OCI-LY7 (cell line): ENCODE results near the gene DDT. TPM values are rescaled to one million over a fixed set of nuclear protein-coding genes. Genes with fewer than 3 reads are reported as not detected.
A peak's percentile ranks its signal among the peaks of the same experiment; 100 is the strongest.
"Not testable (repeated sequence)": the region's sequence is repeated elsewhere in the genome, so short reads cannot be mapped to it uniquely, and the experiment has no call there.

ENCODE experiments used
- Bru-seq: library from RNA; stranded (reverse); fragments of 400-500 nt; gene quantifications from one replicate; lab custom pipeline; 2021; lab: Mats Ljungman, UMichigan
- BruChase-seq, 2 experiments: library from RNA; stranded (reverse); fragments of 400-500 nt; gene quantifications; one replicate each; lab custom pipeline; 2021; lab: Mats Ljungman, UMichigan
- BruUV-seq: library from RNA; stranded (reverse); fragments of 400-500 nt; replicated peaks from 2 replicates; lab custom pipeline; 2021; lab: Mats Ljungman, UMichigan
- CTCF ChIA-PET: fragments of 300-600 bp; sonication (Branson Sonifier 250); formaldehyde crosslinking; loops from one replicate; lab custom pipeline; 2022; ENCODE audit warnings: antibody characterized with exemption; ENCODE audit not compliant: unreplicated experiment; lab: Charles Lee
- POLR2A ChIA-PET: fragments of 300-600 bp; sonication (Branson Sonifier 250); formaldehyde crosslinking; loops from one replicate; lab custom pipeline; 2022; ENCODE audit warnings: antibody characterized with exemption; lab: Charles Lee
- DNase-seq: peaks from one replicate; pipeline ENCODE4 v3.0.0-alpha.2; 2015; ENCODE audit warnings: low spot score
- H2AFZ ChIP-seq: fragments of 200-600 bp; sonication (generic), shearing (Covaris generic); 2 replicates; pipeline ENCODE4 v1.6.1; 2014; ENCODE audit warnings: mild to moderate bottlenecking, antibody characterized with exemption, low read length, moderate library complexity
- H3K27ac ChIP-seq: fragments of 200-600 bp; sonication (generic); 2 replicates; pipeline ENCODE4 v1.5.1; 2014; ENCODE audit warnings: mixed run types, low read depth, mild to moderate bottlenecking, moderate library complexity, low read length, inconsistent platforms; ENCODE audit not compliant: poor library complexity, severe bottlenecking
- H3K36me3 ChIP-seq: fragments of 200-600 bp; sonication (generic); 2 replicates; pipeline ENCODE4 v1.6.1; 2014; ENCODE audit warnings: mild to moderate bottlenecking, antibody characterized with exemption, low read length, moderate library complexity, mixed read lengths; ENCODE audit not compliant: insufficient read depth
- H3K4me1 ChIP-seq: fragments of 200-600 bp; sonication (generic); 2 replicates; pipeline ENCODE4 v1.5.1; 2014; ENCODE audit warnings: mild to moderate bottlenecking, low read length; ENCODE audit not compliant: insufficient read depth, poor library complexity, severe bottlenecking
- H3K4me2 ChIP-seq: fragments of 200-600 bp; sonication (generic); 2 replicates; pipeline ENCODE4 v1.6.1; 2014; ENCODE audit warnings: mild to moderate bottlenecking, low read length
- H3K4me3 ChIP-seq: fragments of 200-600 bp; sonication (generic); 2 replicates; pipeline ENCODE4 v1.5.1; 2014; ENCODE audit warnings: mild to moderate bottlenecking, low read depth, low read length; ENCODE audit not compliant: poor library complexity, severe bottlenecking
- H3K79me2 ChIP-seq: fragments of 200-600 bp; sonication (generic); 2 replicates; pipeline ENCODE4 v1.6.1; 2016; ENCODE audit warnings: low read depth, mild to moderate bottlenecking, low read length, moderate library complexity, mixed read lengths; ENCODE audit not compliant: insufficient read depth
- H3K9me2 ChIP-seq: fragments of 200-600 bp; sonication (generic); 2 replicates; pipeline ENCODE4 v1.6.1; 2016; ENCODE audit warnings: mild to moderate bottlenecking, low read length, mixed read lengths; ENCODE audit not compliant: insufficient read depth
- H3K9me3 ChIP-seq: fragments of 200-600 bp; sonication (generic); 2 replicates; pipeline ENCODE4 v1.6.1; 2014; ENCODE audit warnings: mild to moderate bottlenecking, mixed run types, low read length, mixed read lengths
- H4K20me1 ChIP-seq: fragments of 200-600 bp; sonication (generic); 2 replicates; pipeline ENCODE4 v1.6.1; 2014; ENCODE audit warnings: mild to moderate bottlenecking, antibody characterized with exemption, low read length, moderate library complexity, mixed read lengths; ENCODE audit not compliant: insufficient read depth
- CTCF ChIP-seq: fragments of 200-600 bp; sonication (generic); conservative IDR thresholded peaks from 2 replicates; pipeline ENCODE4 v1.5.1; 2014; ENCODE audit warnings: mild to moderate bottlenecking, antibody characterized with exemption, low read length, moderate library complexity, mixed read lengths
- EZH2phosphoT487 ChIP-seq: fragments of 200-600 bp; sonication (generic); IDR thresholded peaks from 2 replicates; pipeline ENCODE4 v1.6.1; 2018; ENCODE audit warnings: low read depth, borderline replicate concordance, mild to moderate bottlenecking, mixed run types, antibody characterized with exemption, low read length, moderate library complexity, mixed read lengths
- intact Hi-C: fragments of 100-400 bp; cut with micrococcal nuclease; formaldehyde crosslinking; loops from one replicate; pipeline ENCODE4 v1.10.0; 2022; ENCODE audit not compliant: unreplicated experiment
- long read RNA-seq: library from polyadenylated mRNA; stranded (forward); transcript quantifications from one replicate; pipeline ENCODE4 v2.0.0, GENCODE V29; 2022
- total RNA-seq, 2 experiments: library from RNA; depleted of rRNA in 1 of 2; stranded (reverse); fragments of >200 nt in 1 of 2; shearing (Covaris generic) in 1 of 2; gene quantifications; 2 replicates each; pipeline ENCODE4 v1.2.3, GENCODE V29; 2014 to 2022

DDT gene
- 168 and 252 TPM in 2 replicates for total RNA-seq (2014; rRNA removed; shearing (Covaris generic))
- total RNA-seq (2022) = 161 and 182 TPM in 2 replicates
- Bru-seq, nascent RNA = percentile 46 among the genes with signal in this experiment
- percentile 49 among the genes with signal in this experiment for BruChase-seq, experiment 1, labeled RNA remaining after a 6-hour chase
- BruChase-seq, experiment 2, labeled RNA remaining after a 2-hour chase = percentile 51 among the genes with signal in this experiment
- long read RNA-seq, transcript DDT-202 (3 exons, 713 nt) = major isoform, 55 of 71 reads
- long read RNA-seq, partial matches to known transcripts = 0 of 71 reads
- long read RNA-seq, other reads (novel, unspliced or antisense) = 12 of 71 reads

- BruUV-seq, H3K4me1 ChIP-seq, H4K20me1 ChIP-seq, intact Hi-C loops, H3K9me2 ChIP-seq, DNase-seq, H3K4me3 ChIP-seq, H3K27ac ChIP-seq, POLR2A ChIA-PET, H3K4me2 ChIP-seq, H3K79me2 ChIP-seq, H2AFZ ChIP-seq, H3K9me3 ChIP-seq, CTCF ChIA-PET: not testable (repeated sequence)
- peaks cover 27% of the 10 kb centered on the region for H3K36me3 ChIP-seq
Measured at GRCh38 chr22:23974345-23974744, at the start of gene DDT. Gene DDT, minus strand, starts transcription at chr22:23974441. Its CDS starts 27 bp downstream, at chr22:23974414.

GRCh38 chr22:24023204-24023789 lies 49.1 kb upstream of the DDT start:
- intact Hi-C loops = no loop called here
- TF ChIP-seq EZH2phosphoT487 (no peak), CTCF (no peak)
- Histone ChIP-seq H3K36me3 (peaks cover 25% of the 10 kb centered on the region), H3K4me2 (no peak overlapping the region), H4K20me1 (peaks cover 3% of the 10 kb centered on the region; the same call in 1 of the 2 replicates), H3K27ac (no peak overlapping the region), H2AFZ (no peak overlapping the region), H3K4me3 (no peak overlapping the region), H3K79me2 (peaks cover 45% of the 10 kb centered on the region; the same call in 1 of the 2 replicates), H3K9me3 (0 out of 2 replicates have a peak, but pooled peaks cover 7% of the 10 kb centered on the region), H3K9me2 (no peaks in the 10 kb centered on the region), H3K4me1 (peaks cover 14% of the 10 kb centered on the region)
- no peak for DNase-seq
- POLR2A ChIA-PET = no interaction called here
- CTCF ChIA-PET = no interaction called here
- BruUV-seq = no TSS peak

GRCh38 chr22:24021304-24021703 lies 47.1 kb upstream of the DDT start:
- Histone ChIP-seq H3K4me3 (no peak overlapping the region), H3K4me2 (no peak overlapping the region), H3K9me2 (no peaks in the 10 kb centered on the region), H3K9me3 (0 out of 2 replicates have a peak, but pooled peaks cover 9% of the 10 kb centered on the region), H3K79me2 (peaks cover 45% of the 10 kb centered on the region; the same call in 1 of the 2 replicates), H2AFZ (no peak overlapping the region), H3K4me1 (peaks cover 4% of the 10 kb centered on the region), H3K36me3 (peaks cover 27% of the 10 kb centered on the region), H4K20me1 (no peaks in the 10 kb centered on the region; the same call in 1 of the 2 replicates), H3K27ac (no peak overlapping the region)
- no peak for DNase-seq
- TF ChIP-seq CTCF (no peak), EZH2phosphoT487 (no peak)
- ChIA-PET CTCF (no interaction called here), POLR2A (no interaction called here)
- intact Hi-C loops = no loop called here
- BruUV-seq = no TSS peak
